Endodermal cell (in vitro differentiated cells): ENCODE data around the gene ADGRL4. TPM values are rescaled to one million over a fixed set of nuclear protein-coding genes. Genes with fewer than 3 reads are reported as not detected.

ENCODE experiments used
- DNase-seq: peaks from one replicate; pipeline ENCODE4 v3.0.0-alpha.2; 2017
- H3K27ac ChIP-seq: 2 replicates; pipeline ENCODE4 v1.5.1; 2013; ENCODE audit warnings: mild to moderate bottlenecking, low read depth, low read length, moderate library complexity
- H3K27me3 ChIP-seq: 2 replicates; pipeline ENCODE4 v1.6.1; 2013; ENCODE audit warnings: mild to moderate bottlenecking, low read length, moderate library complexity; ENCODE audit not compliant: insufficient read depth, control insufficient read depth, poor library complexity, severe bottlenecking
- H3K36me3 ChIP-seq: 2 replicates; pipeline ENCODE4 v1.7.0; 2013; ENCODE audit warnings: mild to moderate bottlenecking, low read length, moderate library complexity; ENCODE audit not compliant: control insufficient read depth, insufficient read depth
- H3K4me1 ChIP-seq: one replicate; pipeline ENCODE4 v1.7.0; 2013; ENCODE audit warnings: low read length; ENCODE audit not compliant: control insufficient read depth, insufficient read depth
- H3K4me3 ChIP-seq: 2 replicates; pipeline ENCODE4 v1.5.1; 2013; ENCODE audit warnings: mild to moderate bottlenecking, low read length, moderate library complexity
- H3K9ac ChIP-seq: 2 replicates; pipeline ENCODE4 v1.6.1; 2013; ENCODE audit warnings: mild to moderate bottlenecking, low read length, moderate library complexity; ENCODE audit not compliant: poor library complexity, severe bottlenecking; ENCODE audit errors: extremely low read depth
- H3K9me3 ChIP-seq: 2 replicates; pipeline ENCODE4 v1.6.1; 2013; ENCODE audit warnings: mild to moderate bottlenecking, low read length, moderate library complexity; ENCODE audit not compliant: control insufficient read depth
- H3K27ac Mint-ChIP-seq: 2 replicates; pipeline ENCODE4 v1.8.0; 2020; ENCODE audit warnings: mixed read lengths
- H3K27me3 Mint-ChIP-seq: 2 replicates; pipeline ENCODE4 v1.8.0; 2021; ENCODE audit warnings: mild to moderate bottlenecking, mixed read lengths; ENCODE audit not compliant: insufficient read depth
- H3K36me3 Mint-ChIP-seq: 2 replicates; pipeline ENCODE4 v1.8.0; 2020; ENCODE audit warnings: low read depth, mixed read lengths
- H3K4me1 Mint-ChIP-seq: 2 replicates; pipeline ENCODE4 v1.8.0; 2020; ENCODE audit warnings: mixed read lengths
- H3K4me3 Mint-ChIP-seq: 2 replicates; pipeline ENCODE4 v1.8.0; 2020; ENCODE audit warnings: mild to moderate bottlenecking, moderate library complexity, mixed read lengths
- H3K9me3 Mint-ChIP-seq: 2 replicates; pipeline ENCODE4 v1.8.0; 2020; ENCODE audit warnings: mild to moderate bottlenecking, mixed read lengths
- CTCF ChIP-seq: fragments of 200-600 bp; sonication (generic); conservative IDR thresholded peaks from 2 replicates; pipeline ENCODE4 v1.5.0; 2021; ENCODE audit warnings: antibody characterized with exemption, mild to moderate bottlenecking
- WGBS, 2 experiments: methylation state at CpG; one replicate each; pipeline versions ENCODE4 v1.1.5 to v1.1.7; 2013; ENCODE audit warnings: missing lambda C conversion rate in 2 of 2, mixed read lengths in 1 of 2; ENCODE audit not compliant: insufficient coverage in 1 of 2, insufficient read length in 1 of 2; 5-methylcytosine and 5-hydroxymethylcytosine counted together
- total RNA-seq, 2 donors: library from RNA; stranded (reverse); fragmentation: NEBNext Ultra II Directional in 1 of 2; extraction: Animal tissue kit (Norgen Biotek cat#: 25700) in 1 of 2; gene quantifications; 2 replicates in 1 of 2; 3 replicates in 1 of 2; pipeline ENCODE4 v1.2.1, GENCODE V29; 2021

The ADGRL4 gene
- total RNA-seq, 2 donors from 2014 or later = 0.44 TPM

GRCh38 chr1:78913950-78914349 is 92.6 kb downstream of the ADGRL4 start:
- no peak for TF ChIP-seq CTCF

GRCh38 chr1:78911956-78912880 is 94.3 kb downstream of the ADGRL4 start:
- no peak overlapping the region for H3K4me3 Mint-ChIP-seq
- Histone ChIP-seq H3K4me3 (no peak overlapping the region), H3K27me3 (no peaks in the 10 kb centered on the region), H3K9ac (no peak overlapping the region), H3K27ac (no peak overlapping the region), H3K36me3 (no peaks in the 10 kb centered on the region), H3K9me3 (no peaks in the 10 kb centered on the region), H3K4me1 (no peaks in the 10 kb centered on the region)
- H3K4me1 Mint-ChIP-seq = no peaks in the 10 kb centered on the region
- no peaks in the 10 kb centered on the region for H3K36me3 Mint-ChIP-seq
- no peaks in the 10 kb centered on the region for H3K27me3 Mint-ChIP-seq
- no peak for TF ChIP-seq CTCF
- no peaks in the 10 kb centered on the region for H3K9me3 Mint-ChIP-seq
- DNase-seq = no peak
- 90 to 100% methylated on average over 1 to 3 of the region's 3 CpGs for WGBS, 2 experiments
- H3K27ac Mint-ChIP-seq = no peak overlapping the region

More at GRCh38 chr1:78913950-78914349, 92.6 kb downstream of the ADGRL4 start:
- no peaks in the 10 kb centered on the region for H3K9me3 Mint-ChIP-seq
- no peak overlapping the region for H3K9ac ChIP-seq
- H3K4me3 Mint-ChIP-seq = no peak overlapping the region
- H3K36me3 ChIP-seq = no peaks in the 10 kb centered on the region
- no peak overlapping the region for H3K27ac ChIP-seq
- H3K27ac Mint-ChIP-seq = no peak overlapping the region
- no peaks in the 10 kb centered on the region for H3K9me3 ChIP-seq
- no peak overlapping the region for H3K4me3 ChIP-seq
- H3K4me1 ChIP-seq = no peaks in the 10 kb centered on the region
- WGBS, 2 experiments = 88% methylated on average over 2 of the region's 2 CpGs; no CpG with 5 or more reads in 1 of the 2 experiments
- no peaks in the 10 kb centered on the region for H3K4me1 Mint-ChIP-seq
- no peaks in the 10 kb centered on the region for H3K36me3 Mint-ChIP-seq
- no peaks in the 10 kb centered on the region for H3K27me3 ChIP-seq
- DNase-seq = no peak
- H3K27me3 Mint-ChIP-seq = no peaks in the 10 kb centered on the region

GRCh38 chr1:78902641-78903040 is 103.9 kb downstream of the ADGRL4 start:
- H3K4me1 ChIP-seq = no peaks in the 10 kb centered on the region
- no peak for DNase-seq
- Mint-ChIP-seq H3K4me3 (no peak overlapping the region), H3K9me3 (no peaks in the 10 kb centered on the region), H3K27ac (no peak overlapping the region), H3K36me3 (no peaks in the 10 kb centered on the region), H3K4me1 (no peaks in the 10 kb centered on the region), H3K27me3 (no peaks in the 10 kb centered on the region)
- H3K9me3 ChIP-seq = no peaks in the 10 kb centered on the region
- H3K4me3 ChIP-seq = no peak overlapping the region
- no peak for TF ChIP-seq CTCF
- H3K9ac ChIP-seq = no peak overlapping the region
- no peaks in the 10 kb centered on the region for H3K36me3 ChIP-seq
- no peaks in the 10 kb centered on the region for H3K27me3 ChIP-seq
- H3K27ac ChIP-seq = no peak overlapping the region
- WGBS, 2 experiments = 86 to 92% methylated on average over 1 of the region's 1 CpG
